ENCODE data around the gene B4GALNT2.

The B4GALNT2 gene

DNA sequence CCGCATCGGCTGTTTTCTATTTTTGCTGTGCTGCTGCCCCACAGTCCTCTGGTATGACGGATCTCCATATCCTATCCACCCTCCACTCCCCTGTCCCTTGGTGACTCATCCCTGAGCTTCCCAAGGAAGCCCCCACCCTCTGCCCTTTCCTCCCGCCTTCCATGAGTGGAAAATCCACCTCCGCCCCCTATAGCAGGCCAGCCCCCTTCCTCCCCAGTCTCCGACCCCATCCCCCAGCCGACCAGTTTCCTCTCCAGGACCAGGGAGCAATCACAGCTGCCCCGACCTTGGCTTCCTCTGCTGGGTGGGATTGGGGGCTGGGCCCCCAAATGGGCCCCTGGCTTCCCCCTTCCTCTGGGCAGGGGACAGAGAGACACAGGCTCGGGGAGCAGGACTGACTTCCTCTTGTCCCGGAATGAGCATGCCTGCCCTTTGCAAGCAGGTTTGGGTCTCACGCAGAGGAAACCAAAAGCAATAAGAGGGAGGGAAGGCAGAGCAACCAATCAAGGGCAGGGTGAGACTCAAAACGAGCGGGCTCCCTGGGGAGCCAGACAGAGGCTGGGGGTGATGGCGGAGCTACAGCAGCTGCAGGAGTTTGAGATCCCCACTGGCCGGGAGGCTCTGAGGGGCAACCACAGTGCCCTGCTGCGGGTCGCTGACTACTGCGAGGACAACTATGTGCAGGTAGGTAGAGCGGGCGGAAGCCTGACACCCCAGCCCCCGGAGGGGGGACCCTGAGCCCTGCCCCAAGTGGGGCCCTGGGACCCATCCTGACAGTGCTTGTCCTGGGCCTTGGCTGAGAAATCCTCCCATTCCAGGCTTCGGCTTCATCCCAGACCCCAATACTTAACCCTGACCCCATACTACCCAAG lies 77.8 kb downstream of the B4GALNT2 start, which contains the start of the genes ABI3 and GNGT2:
TSS of gene ABI3 (plus strand) at position 550 of the 872 bp plus-strand sequence. CDS start at position 568, 18 bp downstream.
TSS of gene GNGT2 (minus strand) at position 417 of the 872 bp plus-strand sequence. CDS start 3,152 bp downstream, outside the sequence.
- DNase-seq (ENCODE audit: low spot score): peak; percentile 77

- no peak for DNase-seq (ENCODE audit: low spot score)
These were observed 80.8 kb downstream of the B4GALNT2 start for GRCh38 chr17:49213399-49213798.

DNA sequence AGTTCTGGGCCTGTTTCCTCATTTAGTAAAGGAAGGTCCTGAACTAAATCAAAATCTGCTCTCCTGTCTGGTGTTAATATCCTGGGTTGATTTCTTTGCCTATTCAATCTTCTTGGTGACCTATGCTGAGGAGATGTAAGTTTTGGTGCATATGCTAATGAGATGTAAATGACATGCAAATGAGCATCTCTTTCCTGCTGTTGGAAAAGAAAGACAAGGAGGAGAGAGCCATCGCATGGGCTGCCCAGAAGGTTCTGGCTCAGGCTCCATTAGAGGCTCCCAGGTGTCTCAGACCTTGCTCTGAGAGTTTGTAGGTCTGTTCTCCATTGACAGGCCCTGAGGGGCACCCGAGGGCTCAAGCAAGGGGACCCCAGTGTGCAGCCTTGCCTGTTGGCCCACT lies 81.3 kb downstream of the B4GALNT2 start:
- no peak for DNase-seq (ENCODE audit: low spot score)

DNA sequence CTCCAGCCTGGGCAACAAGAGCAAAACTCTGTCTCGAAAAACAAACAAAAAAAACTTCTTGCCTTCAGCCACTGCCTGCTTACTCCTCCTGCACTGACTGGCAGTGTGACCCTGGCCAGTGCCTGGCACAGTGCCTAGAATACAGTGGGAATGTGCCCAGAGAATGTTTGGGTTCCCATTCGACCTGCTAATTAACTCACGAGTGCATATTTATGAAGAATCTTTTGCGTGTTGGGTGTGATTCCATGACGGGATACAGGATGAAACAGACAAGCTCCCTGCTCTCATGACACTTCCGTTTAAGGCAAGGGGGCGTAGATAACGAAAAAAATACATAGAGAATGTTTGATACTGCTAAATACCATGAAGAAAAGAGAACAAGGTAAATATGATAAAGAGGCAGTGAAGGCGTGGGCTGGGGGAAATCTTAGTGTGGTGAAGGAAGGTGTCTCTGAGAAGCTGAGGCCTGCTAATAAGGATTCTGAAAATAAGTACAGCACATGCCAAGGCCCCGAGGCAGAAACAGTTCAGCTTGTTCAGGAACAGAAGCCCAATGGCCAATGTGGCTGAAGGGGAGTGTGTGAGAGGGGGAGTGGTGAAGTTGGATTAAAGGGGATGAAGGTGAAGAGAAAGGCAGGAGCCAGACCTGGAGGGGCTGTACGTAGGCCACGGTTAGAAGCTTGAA lies 82.2 kb downstream of the B4GALNT2 start:
- DNase-seq (ENCODE audit: low spot score): no peak

DNA sequence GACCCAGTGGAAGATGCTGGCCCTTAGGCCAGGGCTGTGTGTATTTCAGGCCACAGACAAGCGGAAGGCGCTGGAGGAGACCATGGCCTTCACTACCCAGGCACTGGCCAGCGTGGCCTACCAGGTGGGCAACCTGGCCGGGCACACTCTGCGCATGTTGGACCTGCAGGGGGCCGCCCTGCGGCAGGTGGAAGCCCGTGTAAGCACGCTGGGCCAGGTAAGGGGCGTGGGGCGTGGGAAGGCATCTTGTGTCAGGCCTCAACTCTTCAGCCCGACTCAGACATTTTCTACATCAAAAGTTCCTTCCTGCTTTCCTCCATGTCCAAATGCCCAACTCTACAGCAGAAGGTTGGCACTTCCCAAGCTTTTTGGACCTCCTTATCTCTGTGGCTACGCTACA lies 83.9 kb downstream of the B4GALNT2 start:
- no peak for DNase-seq (ENCODE audit: low spot score)

DNA sequence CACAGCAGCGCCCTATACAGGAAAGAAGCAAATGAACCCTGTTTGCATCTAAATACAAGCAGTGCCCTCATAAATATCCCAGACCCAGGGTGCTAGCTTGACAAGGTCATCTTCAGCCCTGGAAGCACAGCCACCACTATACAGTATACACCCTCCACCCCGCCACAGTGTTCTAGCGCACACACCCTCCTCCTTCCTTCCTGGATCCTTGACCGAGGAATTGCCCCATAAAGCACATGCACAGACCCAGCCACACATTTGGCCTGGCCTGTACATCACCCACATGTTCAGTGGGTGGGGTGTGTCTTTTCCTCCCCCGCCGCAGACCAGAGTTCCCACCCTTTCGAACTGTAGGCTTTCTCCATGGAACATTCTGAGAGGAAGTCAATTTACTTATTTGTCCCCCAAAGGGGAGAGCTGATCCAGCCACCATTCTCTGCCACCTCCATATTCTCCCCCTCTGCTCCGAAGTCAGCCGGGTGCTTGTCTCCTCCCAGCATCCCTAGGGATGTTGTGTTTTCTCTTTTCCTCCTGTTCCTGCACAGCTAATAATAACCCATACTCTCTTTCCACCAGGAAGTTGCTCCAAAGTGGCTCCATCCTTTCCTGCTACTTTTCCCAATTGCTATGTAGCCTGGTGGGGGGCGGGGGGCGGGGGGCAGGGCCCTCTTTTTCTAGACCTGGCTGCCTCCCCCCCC lies 84.5 kb downstream of the B4GALNT2 start:
- DNase-seq (ENCODE audit: low spot score): no peak

GRCh38 chr17:49217651-49218413 lies 85.3 kb downstream of the B4GALNT2 start:
- no peak for DNase-seq (ENCODE audit: low spot score)

- no peak for DNase-seq (ENCODE audit: low spot score)
These were observed 86.7 kb downstream of the B4GALNT2 start for GRCh38 chr17:49218941-49219913.

DNA sequence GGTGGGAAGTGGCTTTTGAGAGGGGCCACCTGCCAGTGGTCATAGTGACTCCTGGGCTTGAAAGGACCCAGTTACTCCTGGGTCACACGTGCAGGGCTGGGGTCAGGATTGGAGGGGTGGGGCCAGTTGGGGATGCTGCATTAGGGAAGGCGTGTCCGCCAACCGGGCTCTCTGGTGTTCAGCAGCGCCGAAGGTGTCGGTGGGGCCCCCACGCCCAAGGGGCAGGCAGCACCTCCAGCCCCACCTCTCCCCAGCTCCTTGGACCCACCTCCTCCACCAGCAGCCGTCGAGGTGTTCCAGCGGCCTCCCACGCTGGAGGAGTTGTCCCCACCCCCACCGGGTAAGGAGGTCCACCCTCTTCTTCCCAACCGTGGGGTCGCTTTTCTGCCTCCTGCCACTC lies 87.4 kb downstream of the B4GALNT2 start:
- no peak for DNase-seq (ENCODE audit: low spot score)

- DNase-seq (ENCODE audit: low spot score): no peak
These were observed 90.6 kb downstream of the B4GALNT2 start for GRCh38 chr17:49223168-49223516.

- peak; percentile 80 for DNase-seq (ENCODE audit: low spot score)
These were observed 91.1 kb downstream of the B4GALNT2 start for GRCh38 chr17:49223517-49224197.

DNA sequence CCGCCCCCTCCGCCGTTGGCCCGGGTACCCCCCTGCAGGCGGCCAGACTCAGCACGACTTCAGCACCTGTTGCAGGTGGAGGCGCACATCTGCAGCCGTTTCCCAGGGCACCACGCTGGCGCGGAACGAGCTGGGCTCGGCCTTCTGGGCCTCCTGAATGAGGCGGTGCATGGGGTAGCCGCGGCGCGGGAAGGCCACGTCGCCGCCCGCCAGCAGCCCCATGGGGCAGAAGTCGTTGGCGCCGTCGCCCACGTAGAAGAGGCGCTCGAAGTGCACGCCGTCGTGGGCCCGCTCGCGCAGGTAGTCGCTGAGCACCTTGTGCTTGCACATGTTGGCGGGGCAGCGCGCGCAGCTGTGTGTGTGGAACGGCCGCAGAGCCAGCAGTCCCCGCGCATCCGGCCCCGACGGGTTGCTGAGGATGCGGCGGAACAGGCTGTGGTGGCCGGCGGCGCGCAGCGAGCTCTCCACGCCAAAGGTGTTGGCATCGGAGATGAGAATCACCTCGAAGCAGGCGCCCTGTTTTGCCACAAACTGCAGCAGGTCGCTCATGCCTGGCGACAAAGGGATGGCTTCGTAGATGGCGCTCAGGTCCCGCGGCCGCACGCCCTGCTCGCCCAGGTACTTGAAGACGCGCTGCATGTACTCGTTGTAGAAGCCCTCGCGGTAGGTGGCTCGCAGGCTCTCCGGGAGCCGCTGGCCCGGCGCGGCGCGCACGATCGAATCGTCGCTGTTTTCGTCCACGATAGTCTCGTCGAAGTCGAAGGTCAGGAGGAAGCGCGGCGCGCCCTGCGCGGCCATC lies 91.8 kb downstream of the B4GALNT2 start:
- DNase-seq (ENCODE audit: low spot score): no peak

- DNase-seq (ENCODE audit: low spot score): no peak
These were observed 92.4 kb downstream of the B4GALNT2 start for GRCh38 chr17:49224997-49225337.

GRCh38 chr17:49225554-49226236 lies 93.1 kb downstream of the B4GALNT2 start:
- DNase-seq (ENCODE audit: low spot score): no peak

All from hepatic stellate cell (primary cell).